ENCODE measurements around the gene GAMT. TPM values are rescaled to one million over a fixed set of nuclear protein-coding genes. Genes with fewer than 3 reads are reported as not detected.

Gene GAMT
- total RNA-seq, 1 donor from 2014 or later, result 33.9 TPM

- no peaks in the 10 kb centered on the region for H3K9me3 Mint-ChIP-seq
- H3K4me1 Mint-ChIP-seq (ENCODE audit: low read depth), result no peaks in the 10 kb centered on the region
- no peaks in the 10 kb centered on the region for H3K27me3 Mint-ChIP-seq (ENCODE audit: low read depth)
- no peak overlapping the region for H3K4me3 Mint-ChIP-seq (ENCODE audit: low read depth)
- intact Hi-C loops (cut with micrococcal nuclease), result no loop called here
- H3K27ac Mint-ChIP-seq, result no peak overlapping the region
- DNase-seq (ENCODE audit: low spot score), result no peak
- peaks cover 35% of the 10 kb centered on the region for H3K36me3 Mint-ChIP-seq (ENCODE audit: low read depth)
Observed at GRCh38 chr19:1429750-1430149, 28.4 kb upstream of the GAMT start.

- no peak overlapping the region for H3K27ac Mint-ChIP-seq
- H3K9me3 Mint-ChIP-seq, result no peaks in the 10 kb centered on the region
- intact Hi-C loops (cut with micrococcal nuclease), result no loop called here
- no peaks in the 10 kb centered on the region for H3K4me1 Mint-ChIP-seq (ENCODE audit: low read depth)
- no peak for DNase-seq (ENCODE audit: low spot score)
- peaks cover 41% of the 10 kb centered on the region for H3K36me3 Mint-ChIP-seq (ENCODE audit: low read depth)
- no peaks in the 10 kb centered on the region for H3K27me3 Mint-ChIP-seq (ENCODE audit: low read depth)
- H3K4me3 Mint-ChIP-seq (ENCODE audit: low read depth), result no peak overlapping the region
Observed at GRCh38 chr19:1428738-1429391, 27.5 kb upstream of the GAMT start.

- no peak for DNase-seq (ENCODE audit: low spot score)
- Mint-ChIP-seq H3K9me3 (no peaks in the 10 kb centered on the region), H3K36me3 (ENCODE audit: low read depth) (peaks cover 52% of the 10 kb centered on the region), H3K27me3 (ENCODE audit: low read depth) (no peaks in the 10 kb centered on the region), H3K4me3 (ENCODE audit: low read depth) (no peak overlapping the region), H3K4me1 (ENCODE audit: low read depth) (no peaks in the 10 kb centered on the region), H3K27ac (no peak overlapping the region)
- intact Hi-C loops (cut with micrococcal nuclease), result no loop called here
Observed at GRCh38 chr19:1427221-1427920, 26.0 kb upstream of the GAMT start.

GRCh38 chr19:1426736-1427135, 25.4 kb upstream of the GAMT start:
- no peak overlapping the region for H3K27ac Mint-ChIP-seq
- no peak overlapping the region for H3K4me3 Mint-ChIP-seq (ENCODE audit: low read depth)
- no peak for DNase-seq (ENCODE audit: low spot score)
- H3K9me3 Mint-ChIP-seq, result no peaks in the 10 kb centered on the region
- H3K4me1 Mint-ChIP-seq (ENCODE audit: low read depth), result no peaks in the 10 kb centered on the region
- no peaks in the 10 kb centered on the region for H3K27me3 Mint-ChIP-seq (ENCODE audit: low read depth)
- peaks cover 51% of the 10 kb centered on the region for H3K36me3 Mint-ChIP-seq (ENCODE audit: low read depth)
- intact Hi-C loops (cut with micrococcal nuclease), result no loop called here

GRCh38 chr19:1425902-1426301, 24.6 kb upstream of the GAMT start:
- H3K27ac Mint-ChIP-seq, result no peak overlapping the region
- H3K4me1 Mint-ChIP-seq (ENCODE audit: low read depth), result no peaks in the 10 kb centered on the region
- intact Hi-C loops (cut with micrococcal nuclease), result no loop called here
- H3K27me3 Mint-ChIP-seq (ENCODE audit: low read depth), result no peaks in the 10 kb centered on the region
- no peak for DNase-seq (ENCODE audit: low spot score)
- no peak overlapping the region for H3K4me3 Mint-ChIP-seq (ENCODE audit: low read depth)
- H3K9me3 Mint-ChIP-seq, result no peaks in the 10 kb centered on the region
- peaks cover 53% of the 10 kb centered on the region for H3K36me3 Mint-ChIP-seq (ENCODE audit: low read depth)

GRCh38 chr19:1425102-1425837, 23.9 kb upstream of the GAMT start:
- no peaks in the 10 kb centered on the region for H3K27me3 Mint-ChIP-seq (ENCODE audit: low read depth)
- DNase-seq (ENCODE audit: low spot score), result no peak
- H3K4me3 Mint-ChIP-seq (ENCODE audit: low read depth), result no peak overlapping the region
- H3K36me3 Mint-ChIP-seq (ENCODE audit: low read depth), result peaks cover 55% of the 10 kb centered on the region
- H3K27ac Mint-ChIP-seq, result no peak overlapping the region
- no peaks in the 10 kb centered on the region for H3K9me3 Mint-ChIP-seq
- no peaks in the 10 kb centered on the region for H3K4me1 Mint-ChIP-seq (ENCODE audit: low read depth)
- intact Hi-C loops (cut with micrococcal nuclease), result no loop called here

GRCh38 chr19:1424192-1424955, 23.0 kb upstream of the GAMT start:
- no peaks in the 10 kb centered on the region for H3K27me3 Mint-ChIP-seq (ENCODE audit: low read depth)
- H3K9me3 Mint-ChIP-seq, result no peaks in the 10 kb centered on the region
- no peak overlapping the region for H3K4me3 Mint-ChIP-seq (ENCODE audit: low read depth)
- H3K4me1 Mint-ChIP-seq (ENCODE audit: low read depth), result no peaks in the 10 kb centered on the region
- H3K36me3 Mint-ChIP-seq (ENCODE audit: low read depth), result peaks cover 56% of the 10 kb centered on the region
- intact Hi-C loops (cut with micrococcal nuclease), result no loop called here
- H3K27ac Mint-ChIP-seq, result no peak overlapping the region
- no peak for DNase-seq (ENCODE audit: low spot score)

- intact Hi-C loops (cut with micrococcal nuclease), result no loop called here
- Mint-ChIP-seq H3K9me3 (no peaks in the 10 kb centered on the region), H3K4me1 (ENCODE audit: low read depth) (no peaks in the 10 kb centered on the region)
Observed at GRCh38 chr19:1423436-1424191, 22.3 kb upstream of the GAMT start.

GRCh38 chr19:1422943-1423342, 21.6 kb upstream of the GAMT start:
- H3K4me3 Mint-ChIP-seq (ENCODE audit: low read depth), result no peak overlapping the region
- no peaks in the 10 kb centered on the region for H3K27me3 Mint-ChIP-seq (ENCODE audit: low read depth)
- peaks cover 64% of the 10 kb centered on the region for H3K36me3 Mint-ChIP-seq (ENCODE audit: low read depth)
- no peak overlapping the region for H3K27ac Mint-ChIP-seq
- H3K4me1 Mint-ChIP-seq (ENCODE audit: low read depth), result no peaks in the 10 kb centered on the region
- no peaks in the 10 kb centered on the region for H3K9me3 Mint-ChIP-seq
- no peak for DNase-seq (ENCODE audit: low spot score)
- intact Hi-C loops (cut with micrococcal nuclease), result no loop called here

More at GRCh38 chr19:1423436-1424191, 22.3 kb upstream of the GAMT start:
- Mint-ChIP-seq H3K4me3 (ENCODE audit: low read depth) (no peak overlapping the region), H3K36me3 (ENCODE audit: low read depth) (peaks cover 62% of the 10 kb centered on the region), H3K27me3 (ENCODE audit: low read depth) (no peaks in the 10 kb centered on the region), H3K27ac (no peak overlapping the region)
- DNase-seq (ENCODE audit: low spot score), result no peak

- no peaks in the 10 kb centered on the region for H3K9me3 Mint-ChIP-seq
- no peak for DNase-seq (ENCODE audit: low spot score)
- H3K4me1 Mint-ChIP-seq (ENCODE audit: low read depth), result no peaks in the 10 kb centered on the region
- H3K36me3 Mint-ChIP-seq (ENCODE audit: low read depth), result peaks cover 69% of the 10 kb centered on the region
- H3K27ac Mint-ChIP-seq, result no peak overlapping the region
- H3K4me3 Mint-ChIP-seq (ENCODE audit: low read depth), result no peak overlapping the region
- intact Hi-C loops (cut with micrococcal nuclease), result no loop called here
- no peaks in the 10 kb centered on the region for H3K27me3 Mint-ChIP-seq (ENCODE audit: low read depth)
Observed at GRCh38 chr19:1422360-1422759, 21.0 kb upstream of the GAMT start.

GRCh38 chr19:1421958-1422305, 20.6 kb upstream of the GAMT start:
- H3K9me3 Mint-ChIP-seq, result no peaks in the 10 kb centered on the region
- H3K36me3 Mint-ChIP-seq (ENCODE audit: low read depth), result peaks cover 73% of the 10 kb centered on the region
- H3K4me1 Mint-ChIP-seq (ENCODE audit: low read depth), result no peaks in the 10 kb centered on the region
- intact Hi-C loops (cut with micrococcal nuclease), result no loop called here
- H3K27me3 Mint-ChIP-seq (ENCODE audit: low read depth), result no peaks in the 10 kb centered on the region
- no peak overlapping the region for H3K27ac Mint-ChIP-seq
- no peak for DNase-seq (ENCODE audit: low spot score)
- H3K4me3 Mint-ChIP-seq (ENCODE audit: low read depth), result no peak overlapping the region

GRCh38 chr19:1421218-1421957, 20.0 kb upstream of the GAMT start:
- H3K27me3 Mint-ChIP-seq (ENCODE audit: low read depth), result no peaks in the 10 kb centered on the region
- no peaks in the 10 kb centered on the region for H3K4me1 Mint-ChIP-seq (ENCODE audit: low read depth)
- intact Hi-C loops (cut with micrococcal nuclease), result no loop called here
- peaks cover 77% of the 10 kb centered on the region for H3K36me3 Mint-ChIP-seq (ENCODE audit: low read depth)
- H3K4me3 Mint-ChIP-seq (ENCODE audit: low read depth), result no peak overlapping the region
- DNase-seq (ENCODE audit: low spot score), result no peak
- no peaks in the 10 kb centered on the region for H3K9me3 Mint-ChIP-seq
- H3K27ac Mint-ChIP-seq, result no peak overlapping the region

Measured in activated T-helper 2 cell treated with anti-CD3 and anti-CD28 coated beads, Interferon-gamma antibody, Interleukin-2, Interleukin-4, amounts not matched to agents 10 μg/mL and 5 μg/mL and 100 μg/mL, durations not matched to agents 14 hours and 24 hours and 36 hours (primary cell).